K562 (cell line): ENCODE measurements around the gene CZIB. TPM values are rescaled to one million over a fixed set of nuclear protein-coding genes. Genes with fewer than 3 reads are reported as not detected.
A peak's percentile ranks its signal among the peaks of the same experiment; 100 is the strongest.

Experiments used
- ELK3 ChIP-seq: fragments of 450-650 bp; formaldehyde crosslinking; IDR thresholded peaks from 2 replicates; pipeline ENCODE4 v1.4.0; 2020; ENCODE audit warnings: mild to moderate bottlenecking
- GATA2 ChIP-seq: sonication (generic); formaldehyde crosslinking; IDR thresholded peaks from 2 replicates; pipeline ENCODE4 v1.4.0; 2020; ENCODE audit warnings: mild to moderate bottlenecking, missing genetic modification reagents
- GMEB1 ChIP-seq: fragments of 250-450 bp; sonication (Bioruptor Pico); IDR thresholded peaks from 2 replicates; pipeline ENCODE4 v1.4.0; 2020; ENCODE audit warnings: mild to moderate bottlenecking
- HMGN3 ChIP-seq: IDR thresholded peaks from 2 replicates; pipeline ENCODE4 v1.6.1; 2011; ENCODE audit warnings: borderline replicate concordance, low read depth, mild to moderate bottlenecking, mixed read lengths, low read length; ENCODE audit not compliant: insufficient read length; ENCODE audit errors: extremely low read depth
- HOMEZ ChIP-seq: fragments of 250-450 bp; sonication (Bioruptor Pico); IDR thresholded peaks from 2 replicates; pipeline ENCODE4 v1.4.0; 2020; ENCODE audit warnings: mild to moderate bottlenecking, moderate library complexity
- KLF6 ChIP-seq: fragments of 250-450 bp; sonication (Bioruptor Pico); IDR thresholded peaks from 2 replicates; pipeline ENCODE4 v1.4.0; 2020; ENCODE audit warnings: mild to moderate bottlenecking, moderate library complexity, borderline replicate concordance
- SMAD4 ChIP-seq: fragments of 250-450 bp; sonication (Bioruptor Pico); conservative IDR thresholded peaks from 2 replicates; pipeline ENCODE4 v1.8.0; 2021; ENCODE audit warnings: inconsistent platforms, mild to moderate bottlenecking, moderate library complexity
- THRB ChIP-seq: fragments of 450-650 bp; formaldehyde crosslinking; conservative IDR thresholded peaks from 2 replicates; pipeline ENCODE4 v1.4.0; 2022; ENCODE audit warnings: mild to moderate bottlenecking, missing genetic modification characterization
- ZBTB11 ChIP-seq, 3 experiments: fragments of 200-800 bp in 1 of 3; fragments of 250-450 bp in 1 of 3; fragments of 450-650 bp in 1 of 3; sonication (Bioruptor Pico) in 1 of 3; sonication (Bioruptor generic) in 1 of 3; formaldehyde crosslinking in 1 of 3; IDR thresholded peaks; 2 replicates each; pipeline versions ENCODE4 v1.6.1 to v1.8.0; 2016 to 2022; ENCODE audit warnings: mild to moderate bottlenecking in 2 of 3, missing genetic modification characterization in 2 of 3, missing compliant biosample characterization in 1 of 3, moderate library complexity in 1 of 3
- ZHX1 ChIP-seq: fragments of 150-350 bp; conservative IDR thresholded peaks from 2 replicates; pipeline ENCODE4 v1.6.1; 2014; ENCODE audit warnings: low read length
- ZNF76 ChIP-seq: fragments of 250-450 bp; sonication (Bioruptor Pico); IDR thresholded peaks from 2 replicates; pipeline ENCODE4 v1.4.0; 2020; ENCODE audit warnings: mild to moderate bottlenecking, moderate library complexity, borderline replicate concordance
- polyA plus RNA-seq, 8 experiments: library from polyadenylated mRNA; depleted of rRNA in 4 of 8; stranded (reverse) in 5 of 8; unstranded in 3 of 8; fragments of >200 nt; fragmentation: Nextera tagmentation in 2 of 8; fragmentation: Illumina TruSeq in 1 of 8; extraction: Ambion mirVana in 2 of 8; extraction: Trizol in 1 of 8; gene quantifications; 2 replicates each; pipeline versions ENCODE4 v1.2.1 to v1.2.3, GENCODE V29; 2011 to 2014; ENCODE audit warnings: inconsistent platforms in 1 of 8, missing spikeins in 1 of 8
- total RNA-seq, 7 experiments: library from RNA; depleted of rRNA in 6 of 7; stranded (reverse); fragments of >200 nt in 6 of 7; fragmentation: Illumina TruSeq in 2 of 7; extraction: Trizol in 2 of 7; gene quantifications; 2 replicates each; pipeline versions ENCODE4 v1.2.1 to v1.2.3, GENCODE V29; 2011 to 2021; ENCODE audit warnings: low replicate concordance in 1 of 7

Gene CZIB
- total and polyA plus RNA-seq, 9 of the 15 experiments (the other 6 are each of a cell fraction or from before 2014, with no cell fraction given), result 52.6 to 111 (median 80.0) TPM

GRCh38 chr1:53238197-53239155 is 18.0 kb upstream of the CZIB start, which contains the start of gene MAGOH (continued):
- TF ChIP-seq GMEB1, result peak; percentile 86
- TF ChIP-seq GATA2, result no peak
- TF ChIP-seq ZNF76 (CRISPR knock-in tag), result no peak
- TF ChIP-seq ZBTB11 (CRISPR knock-in tag; IDR thresholded peaks at IDR 0.05), result peak in 1 of 3 experiments; percentile 92; a peak in 2 of 6 replicates
- no peak for TF ChIP-seq ELK3 (CRISPR knock-in tag)
- no peak for TF ChIP-seq KLF6 (CRISPR knock-in tag)
- TF ChIP-seq HMGN3, result peak; percentile 87
- TF ChIP-seq ZHX1, result 0 out of 2 replicates have a peak, but pooled peaks have one; percentile 25
- TF ChIP-seq HOMEZ (CRISPR knock-in tag), result no peak
- peak; percentile 64; the same call in 1 of the 2 replicates for TF ChIP-seq SMAD4 (CRISPR knock-in tag)
- TF ChIP-seq THRB (CRISPR knock-in tag), result 0 out of 2 replicates have a peak, but pooled peaks have one; percentile 75
